Measurements from ENCODE around the gene MAN2B2.

Gene MAN2B2

DNA sequence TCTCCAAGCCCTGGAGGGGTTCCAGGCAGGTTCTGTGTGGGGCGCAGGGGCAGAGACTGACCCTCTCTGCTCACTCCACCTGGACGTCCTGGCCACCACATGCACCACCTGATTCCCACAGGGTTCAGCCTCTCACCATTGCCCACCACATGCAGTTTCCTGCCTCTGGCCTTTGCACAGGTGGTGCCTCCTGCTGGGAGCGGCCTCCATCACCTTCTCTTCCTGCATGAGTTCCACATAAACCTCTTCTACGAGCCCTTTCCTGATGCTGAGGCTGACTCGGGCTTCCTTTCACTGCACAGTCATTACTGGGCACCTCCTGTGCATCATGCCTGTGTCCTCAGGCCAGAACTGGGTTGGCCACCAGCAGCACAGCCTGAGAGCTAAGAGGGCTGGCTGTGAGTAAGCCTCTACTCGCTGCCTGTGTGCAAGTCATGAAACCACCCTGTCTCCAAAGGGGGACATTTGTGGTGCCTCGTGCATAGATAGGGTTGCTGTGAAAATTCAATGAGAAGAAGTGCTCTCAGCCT lies 19.9 kb downstream of the MAN2B2 start:
- no peak for DNase-seq (ENCODE audit: low read depth in 2 of 2)

DNA sequence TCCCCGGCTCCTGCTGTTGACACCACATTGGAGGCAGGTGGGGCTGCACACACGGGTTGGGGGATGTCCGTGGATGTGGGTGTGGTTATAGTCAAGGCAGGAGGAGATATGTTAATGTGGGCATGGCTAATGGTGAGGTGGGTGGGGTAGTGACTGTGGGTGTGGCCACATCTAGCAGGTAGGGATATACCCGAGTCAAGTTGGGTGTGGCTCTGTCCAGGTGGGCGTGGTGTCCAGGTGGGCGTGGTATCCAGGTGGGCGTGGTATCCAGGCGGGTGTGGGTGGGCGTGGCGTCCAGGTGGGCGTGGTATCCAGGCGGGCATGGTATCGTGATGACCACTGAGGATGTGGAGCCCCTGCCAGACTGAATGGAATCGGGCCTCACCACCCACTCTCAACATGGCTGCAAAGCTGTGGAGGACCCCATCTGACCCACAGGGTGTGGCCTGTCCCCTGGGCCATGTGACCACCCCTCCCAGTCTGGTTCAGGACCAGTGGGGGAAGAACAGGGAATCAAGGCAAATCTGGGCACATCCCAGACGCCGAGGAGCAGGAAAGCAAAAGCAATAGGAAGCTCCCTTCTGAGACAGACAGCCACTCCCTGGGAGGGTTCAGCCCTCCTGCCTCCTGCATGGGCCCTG lies 21.0 kb downstream of the MAN2B2 start:
- DNase-seq (ENCODE audit: low read depth in 2 of 2) = no peak

DNA sequence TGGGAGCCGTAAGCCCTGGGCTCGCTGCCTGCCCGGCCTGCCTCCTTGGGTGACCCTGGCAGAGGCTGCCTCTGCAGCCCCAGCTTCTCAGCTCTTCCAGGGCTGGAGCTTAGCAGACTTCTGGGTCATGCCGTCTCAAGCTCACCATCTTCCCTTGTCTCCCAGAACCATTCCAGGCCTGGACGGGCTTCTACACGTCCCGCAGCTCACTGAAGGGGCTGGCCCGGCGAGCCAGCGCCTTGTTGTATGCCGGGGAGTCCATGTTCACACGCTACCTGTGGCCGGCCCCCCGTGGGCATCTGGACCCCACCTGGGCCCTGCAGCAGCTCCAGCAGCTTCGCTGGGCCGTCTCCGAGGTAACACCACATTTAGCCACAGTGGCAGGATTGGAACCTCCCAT lies 22.0 kb downstream of the MAN2B2 start:
- DNase-seq (ENCODE audit: low read depth in 2 of 2) = no peak

DNA sequence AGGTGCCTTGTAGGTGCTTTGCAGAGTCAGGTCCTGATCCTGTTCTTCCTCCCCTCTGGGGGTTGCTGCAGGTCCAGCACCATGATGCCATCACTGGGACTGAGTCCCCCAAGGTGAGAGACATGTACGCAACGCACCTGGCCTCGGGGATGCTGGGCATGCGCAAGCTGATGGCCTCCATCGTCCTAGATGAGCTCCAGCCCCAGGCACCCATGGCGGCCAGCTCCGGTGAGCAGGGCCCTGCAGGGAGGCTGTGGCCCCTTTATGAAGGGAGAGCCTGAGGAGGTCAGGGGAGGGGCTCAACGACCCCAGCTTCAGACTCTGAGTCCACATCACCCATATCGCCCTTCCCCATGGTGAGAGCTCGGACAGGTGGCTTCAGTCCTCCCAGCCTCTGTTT lies 23.1 kb downstream of the MAN2B2 start:
- DNase-seq (ENCODE audit: low read depth in 2 of 2) = no peak

DNA sequence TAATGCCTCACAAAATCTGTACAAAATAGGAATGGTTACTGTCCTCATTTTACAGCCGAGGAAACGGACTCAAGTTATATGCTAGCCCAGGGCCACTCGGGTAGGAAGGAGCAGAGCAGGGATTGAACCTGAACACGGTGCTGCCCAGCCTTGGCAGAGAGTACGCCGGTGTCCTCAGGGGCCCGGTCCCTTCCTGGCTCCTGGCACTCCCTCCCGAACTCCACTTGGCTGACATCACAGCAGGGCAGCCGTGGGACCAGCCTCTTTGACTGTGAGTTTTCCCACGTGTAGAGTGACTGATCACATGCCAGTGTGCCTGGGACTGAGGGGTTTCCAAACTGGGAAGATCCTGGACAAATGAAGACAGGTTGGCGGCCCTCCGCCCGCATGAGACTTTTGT lies 23.7 kb downstream of the MAN2B2 start:
- DNase-seq (ENCODE audit: low read depth in 2 of 2) = no peak

DNA sequence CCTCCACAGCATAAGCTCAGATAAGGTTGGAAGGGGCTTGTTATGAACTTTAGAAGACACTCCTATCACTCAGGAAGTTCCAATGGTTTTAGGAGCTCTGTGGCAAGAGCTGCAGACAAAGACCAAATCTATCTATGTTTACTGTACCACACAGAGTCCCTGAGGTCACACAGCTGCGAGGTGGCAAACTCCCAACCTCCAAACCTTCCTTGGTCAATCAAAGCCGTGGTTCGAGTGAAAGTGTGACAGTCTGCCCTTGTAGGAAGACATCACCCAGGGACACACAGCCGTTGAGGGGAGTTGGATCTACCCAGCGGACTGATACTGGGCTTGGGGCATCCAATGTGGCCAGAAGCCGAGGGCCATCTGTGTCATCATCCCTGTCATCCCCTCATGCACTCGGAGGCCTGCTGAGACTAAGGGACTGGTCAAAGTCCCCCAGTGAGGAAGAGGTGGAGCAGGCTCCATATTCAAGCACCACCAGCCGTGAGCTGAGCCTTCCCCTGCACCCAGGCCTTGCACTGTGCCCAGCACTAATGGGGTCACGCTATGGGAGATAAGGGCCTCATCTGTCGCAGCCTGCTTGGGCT lies 26.8 kb downstream of the MAN2B2 start:
- no peak for DNase-seq (ENCODE audit: low read depth in 2 of 2)

DNA sequence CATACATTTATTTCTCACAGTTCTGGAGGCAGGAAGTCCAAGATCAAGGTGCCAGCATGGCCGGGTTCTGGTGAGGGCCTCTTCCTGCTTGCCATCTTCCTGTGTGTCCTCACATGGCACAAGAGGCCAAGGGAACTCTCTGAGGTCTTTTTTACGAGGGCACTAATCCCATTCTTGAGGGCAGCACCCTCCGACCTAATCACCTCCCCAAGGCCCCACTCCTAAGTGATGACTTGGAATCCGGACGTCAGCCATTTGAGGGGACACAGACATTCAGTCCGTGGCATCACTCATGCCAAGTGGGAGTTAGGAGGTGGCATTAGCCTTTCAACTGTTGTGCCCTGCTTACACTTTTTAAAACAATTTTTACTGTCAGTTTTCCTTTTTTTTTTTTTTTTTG lies 27.3 kb downstream of the MAN2B2 start:
- no peak for DNase-seq (ENCODE audit: low read depth in 2 of 2)

DNA sequence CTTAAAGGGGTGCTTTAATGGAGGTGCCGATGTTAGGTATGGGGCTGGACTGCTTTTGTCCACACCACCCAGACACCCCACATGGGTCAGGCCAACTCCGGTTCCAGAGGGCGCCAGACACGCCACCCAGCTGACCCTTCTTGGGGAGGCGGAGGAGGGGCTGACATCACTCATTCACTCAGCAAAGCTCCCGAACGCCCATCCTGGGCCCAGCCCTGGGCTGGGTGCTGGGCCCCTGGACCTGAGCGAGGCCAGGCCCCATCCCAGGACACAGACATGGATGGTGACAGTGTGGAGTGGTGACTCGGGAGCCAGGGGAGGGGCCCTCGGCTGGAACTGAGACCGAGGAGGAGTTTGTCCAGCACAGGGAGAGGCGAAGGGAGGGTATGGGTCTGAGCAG lies 28.1 kb downstream of the MAN2B2 start:
- no peak for DNase-seq (ENCODE audit: low read depth in 2 of 2)

DNA sequence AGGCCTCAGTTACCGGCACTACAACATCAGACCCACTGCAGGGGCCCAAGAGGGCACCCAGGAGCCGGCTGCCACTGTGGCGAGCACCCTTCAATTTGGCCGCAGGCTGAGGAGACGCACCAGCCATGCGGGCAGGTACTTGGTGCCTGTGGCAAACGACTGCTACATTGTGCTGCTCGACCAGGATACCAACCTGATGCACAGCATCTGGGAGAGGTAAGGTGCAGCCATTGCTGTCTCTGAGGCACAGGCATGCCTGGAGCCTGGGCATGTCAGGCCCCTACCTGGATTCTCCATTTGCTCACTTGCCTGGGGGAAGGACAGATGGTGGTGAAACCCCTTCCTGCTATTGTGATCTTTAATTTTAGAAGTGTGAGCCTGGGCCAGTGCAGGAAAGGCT lies 30.1 kb downstream of the MAN2B2 start:
- no peak for DNase-seq (ENCODE audit: low read depth in 2 of 2)

DNA sequence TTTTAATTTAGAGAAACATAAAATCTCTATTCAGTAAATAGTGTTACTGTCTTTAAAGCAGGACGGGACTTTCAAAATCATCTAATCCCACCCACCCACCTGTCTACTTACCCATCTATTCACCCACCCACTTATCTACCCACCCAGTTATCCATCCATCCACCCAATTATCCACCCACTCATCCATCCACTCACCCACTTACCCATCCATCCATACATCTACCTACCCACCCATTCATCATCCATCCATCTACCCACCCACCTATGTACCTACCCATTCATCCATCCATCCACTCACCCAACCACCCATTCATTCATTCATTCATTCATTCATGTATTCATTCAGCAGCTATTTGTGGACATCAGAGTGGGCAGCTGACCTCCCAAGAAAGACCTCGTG lies 30.6 kb downstream of the MAN2B2 start:
- DNase-seq (ENCODE audit: low read depth in 2 of 2) = no peak

DNA sequence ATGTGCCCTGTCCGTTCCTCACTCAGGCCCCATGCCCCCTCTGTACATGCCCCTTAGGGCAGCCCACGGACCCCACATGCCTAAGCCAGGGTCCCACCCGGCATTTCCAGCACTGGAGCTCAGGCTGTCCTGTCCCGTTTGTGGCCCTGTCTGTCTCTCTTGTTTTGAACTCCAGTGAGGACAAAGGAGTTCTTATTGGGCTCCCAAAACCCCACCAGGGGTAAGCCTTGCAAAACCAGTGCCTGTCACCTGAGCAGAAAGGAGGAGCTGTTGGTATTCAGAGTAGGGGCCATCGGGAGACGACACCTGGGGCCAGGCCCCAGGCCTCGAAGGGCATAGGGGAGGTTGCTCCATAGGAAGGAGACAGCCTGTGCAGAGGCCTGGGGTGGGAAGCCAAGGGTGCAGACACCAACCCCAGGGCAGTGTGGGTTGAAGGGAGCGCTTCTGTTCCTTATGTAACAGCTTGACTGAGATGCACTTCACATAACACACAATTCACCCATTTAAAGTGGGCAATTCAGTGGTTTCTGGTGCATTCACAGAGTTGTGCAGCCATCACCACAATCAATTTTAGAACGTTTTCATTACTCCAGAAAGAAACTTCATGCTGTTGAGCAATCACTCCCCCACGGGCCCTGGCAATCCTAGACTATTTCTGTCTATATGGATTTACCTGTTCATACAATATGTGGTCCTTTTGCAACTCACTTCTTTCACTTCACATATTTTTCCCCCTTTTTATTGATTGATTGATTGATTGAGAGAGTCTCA lies 31.7 kb downstream of the MAN2B2 start:
- DNase-seq (ENCODE audit: low read depth in 2 of 2) = no peak

DNA sequence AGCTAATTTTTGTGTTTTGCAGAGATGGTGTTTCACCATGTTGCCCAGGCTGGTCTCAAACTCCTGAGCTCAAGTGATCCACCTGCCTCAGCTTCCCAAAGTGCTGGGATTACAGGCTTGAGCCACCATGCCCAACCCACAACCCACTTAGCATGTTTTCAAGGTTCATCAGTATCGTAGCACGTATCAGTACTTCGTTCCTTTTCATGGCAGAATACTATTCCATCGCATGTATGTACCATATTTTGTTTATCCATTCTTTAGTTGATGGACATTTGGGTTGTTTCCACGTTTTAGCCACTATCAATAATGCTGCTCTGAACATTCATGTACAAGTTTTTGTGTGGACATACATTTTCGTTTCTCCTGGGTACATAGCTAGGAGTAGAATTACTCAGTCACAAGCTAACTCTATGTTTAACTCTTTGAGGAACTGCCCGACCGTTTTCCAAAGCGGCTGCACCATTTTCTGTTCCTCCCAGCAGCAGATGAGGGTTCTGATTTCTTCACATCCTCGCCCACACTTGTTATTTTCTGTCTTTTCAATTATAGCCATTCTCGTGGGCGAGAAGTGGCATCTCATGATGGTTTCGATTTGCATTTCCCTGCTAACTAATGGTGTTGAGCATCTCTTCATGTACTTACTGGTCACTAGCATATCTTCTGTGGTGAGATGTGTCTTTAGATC lies 32.5 kb downstream of the MAN2B2 start:
- DNase-seq (ENCODE audit: low read depth in 2 of 2) = no peak

DNA sequence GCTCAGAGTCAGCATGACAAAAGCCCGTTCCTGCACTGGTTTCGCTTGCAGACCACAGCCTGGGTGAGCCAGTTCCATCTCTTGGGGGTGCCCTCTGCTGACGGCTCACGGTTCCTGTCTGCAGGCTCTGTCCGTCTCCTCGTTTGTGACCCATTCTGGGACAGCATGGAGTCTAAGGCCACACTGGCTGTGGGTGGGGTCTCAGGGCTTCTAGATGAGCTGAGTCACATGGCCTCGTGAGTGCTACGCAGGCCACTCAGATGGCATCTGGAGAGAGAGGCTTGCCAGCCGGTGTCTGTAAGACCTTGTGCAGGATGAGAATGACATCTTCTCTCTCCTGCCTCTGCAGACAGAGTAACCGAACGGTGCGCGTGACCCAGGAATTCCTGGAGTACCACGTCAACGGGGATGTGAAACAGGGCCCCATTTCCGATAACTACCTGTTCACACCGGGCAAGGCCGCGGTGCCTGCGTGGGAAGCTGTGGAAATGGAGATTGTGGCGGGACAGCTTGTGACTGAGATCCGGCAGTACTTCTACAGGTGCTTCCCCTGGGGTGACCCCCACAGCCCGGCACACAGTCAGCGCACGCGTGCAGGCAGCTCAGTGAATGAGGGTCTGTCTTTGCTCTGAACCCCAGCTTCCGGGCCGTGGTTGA lies 33.9 kb downstream of the MAN2B2 start:
- no peak for DNase-seq (ENCODE audit: low read depth in 2 of 2)

DNA sequence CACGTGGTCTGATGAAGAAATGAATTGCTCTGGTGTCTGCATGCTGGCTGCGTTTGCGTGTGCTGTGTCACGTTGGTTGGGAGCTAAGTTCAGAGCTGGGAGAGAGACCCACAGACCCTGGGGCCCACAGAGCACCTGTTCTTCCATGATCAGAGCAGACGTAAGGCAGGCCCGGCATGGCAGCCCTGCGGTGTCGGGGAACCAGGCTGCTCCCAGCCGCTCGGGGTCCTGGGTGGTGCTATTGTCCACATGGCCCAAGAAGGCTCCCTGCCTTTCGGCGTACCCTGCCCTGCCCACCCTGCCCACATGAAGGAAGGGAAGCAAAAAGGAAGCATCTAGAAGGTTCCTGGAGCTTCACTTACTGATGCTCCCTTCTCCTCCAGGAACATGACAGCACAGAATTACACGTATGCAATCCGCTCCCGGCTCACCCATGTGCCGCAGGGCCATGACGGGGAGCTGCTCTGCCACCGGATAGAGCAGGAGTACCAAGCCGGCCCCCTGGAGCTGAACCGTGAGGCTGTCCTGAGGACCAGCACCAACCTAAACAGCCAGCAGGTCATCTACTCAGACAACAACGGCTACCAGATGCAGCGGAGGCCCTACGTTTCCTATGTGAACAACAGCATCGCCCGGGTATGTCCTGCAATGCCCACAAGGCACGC lies 34.6 kb downstream of the MAN2B2 start:
- DNase-seq (ENCODE audit: low read depth in 2 of 2) = no peak

DNA sequence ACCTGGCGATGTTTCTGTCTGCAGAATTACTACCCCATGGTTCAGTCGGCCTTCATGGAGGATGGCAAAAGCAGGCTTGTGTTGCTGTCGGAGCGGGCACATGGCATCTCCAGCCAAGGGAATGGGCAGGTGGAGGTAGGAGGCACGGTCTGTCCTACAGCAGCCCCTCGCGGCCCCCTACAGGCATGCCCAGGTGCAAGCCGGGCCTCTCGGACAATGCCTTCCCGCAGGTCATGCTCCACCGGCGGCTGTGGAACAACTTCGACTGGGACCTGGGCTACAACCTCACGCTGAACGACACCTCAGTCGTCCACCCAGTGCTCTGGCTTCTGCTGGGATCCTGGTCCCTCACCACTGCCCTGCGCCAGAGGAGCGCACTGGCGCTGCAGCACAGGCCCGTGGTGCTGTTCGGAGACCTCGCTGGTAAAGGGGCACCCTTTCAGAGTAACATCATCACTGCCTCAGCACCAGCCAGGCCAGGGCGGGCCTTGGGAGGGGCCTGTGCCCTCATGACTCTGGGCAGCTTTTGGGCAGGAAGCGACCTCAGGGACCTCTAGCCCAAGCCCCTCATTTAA lies 36.0 kb downstream of the MAN2B2 start:
- no peak for DNase-seq (ENCODE audit: low read depth in 2 of 2)

DNA sequence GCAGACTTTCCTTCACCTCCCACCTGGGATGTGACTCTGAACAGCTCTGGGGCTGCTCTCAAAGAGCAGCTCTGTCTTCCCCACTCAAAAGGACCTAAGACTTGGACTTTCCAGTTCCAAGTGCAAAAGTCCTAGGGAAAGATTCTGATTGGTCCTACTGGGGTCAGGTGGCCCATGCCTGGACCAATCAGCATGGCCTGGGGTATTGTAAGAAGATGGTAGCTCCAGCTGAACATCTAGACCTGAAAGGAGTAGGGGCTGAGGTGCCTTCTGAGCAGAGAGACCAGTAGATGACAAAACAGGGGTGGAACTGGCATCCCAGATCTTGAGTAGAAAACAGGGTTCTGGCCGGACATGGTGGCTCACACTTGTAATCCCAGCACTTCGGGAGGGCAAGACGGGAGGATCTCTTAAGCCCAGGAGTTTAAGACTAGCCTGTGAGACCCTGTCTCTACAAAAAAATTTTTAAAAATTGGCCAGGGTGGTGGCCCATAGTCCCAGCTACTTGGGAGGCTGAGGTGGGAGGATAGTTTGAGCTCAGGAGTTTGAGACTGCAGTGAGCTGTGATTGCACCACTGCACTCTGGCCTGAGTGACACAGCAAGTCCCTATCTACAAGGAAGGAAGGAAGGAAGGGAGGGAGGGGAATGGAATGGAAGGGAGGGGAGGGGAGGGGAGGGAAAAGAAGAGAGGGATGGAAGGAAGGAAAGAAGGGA lies 38.1 kb downstream of the MAN2B2 start:
- no peak for DNase-seq (ENCODE audit: low read depth in 2 of 2)

DNA sequence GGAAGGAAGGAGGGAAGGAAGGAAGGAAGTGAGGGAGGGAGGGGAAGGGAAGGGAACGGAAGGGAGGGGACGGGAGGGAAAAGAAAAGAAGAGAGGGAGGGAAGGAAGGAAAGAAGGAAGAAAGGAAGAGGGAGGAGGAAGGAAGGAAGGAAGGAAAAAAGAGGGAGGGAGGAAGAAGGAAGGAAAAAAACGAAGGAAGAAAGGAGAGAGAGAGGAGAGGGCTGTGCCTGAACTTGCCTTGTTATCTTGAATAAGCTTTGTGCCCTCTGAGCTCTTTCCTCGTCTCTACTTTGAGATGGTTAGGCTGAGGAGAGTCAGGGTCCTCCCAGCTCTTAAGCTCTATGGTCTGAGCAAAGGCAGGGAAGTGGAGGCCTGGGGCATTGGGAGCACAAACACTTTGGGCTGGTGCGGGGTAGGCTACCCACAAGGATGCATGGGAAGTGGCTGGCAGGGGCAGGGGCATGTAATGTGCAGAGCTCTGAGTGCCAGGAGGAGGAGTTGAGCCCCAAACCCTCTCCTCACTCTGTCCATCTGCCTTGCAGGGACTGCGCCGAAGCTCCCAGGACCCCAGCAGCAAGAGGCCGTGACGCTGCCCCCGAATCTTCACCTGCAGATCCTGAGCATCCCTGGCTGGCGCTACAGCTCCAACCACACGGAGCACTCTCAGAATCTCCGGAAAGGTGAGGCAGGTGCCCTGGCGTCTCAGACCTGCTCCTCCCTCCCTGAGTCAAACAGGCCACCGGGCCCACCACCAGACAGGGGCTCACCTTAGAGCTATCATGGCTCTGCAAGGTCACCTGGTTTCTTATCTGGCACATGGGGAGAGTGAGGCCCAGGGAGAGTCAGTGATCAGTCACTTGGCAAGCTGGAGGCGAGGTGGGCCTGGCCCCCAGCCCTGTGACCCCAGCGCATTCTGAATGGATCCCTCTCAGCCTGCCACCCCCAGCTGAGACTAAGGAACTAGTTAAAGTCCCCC lies 39.0 kb downstream of the MAN2B2 start:
- no peak for DNase-seq (ENCODE audit: low read depth in 2 of 2)

DNA sequence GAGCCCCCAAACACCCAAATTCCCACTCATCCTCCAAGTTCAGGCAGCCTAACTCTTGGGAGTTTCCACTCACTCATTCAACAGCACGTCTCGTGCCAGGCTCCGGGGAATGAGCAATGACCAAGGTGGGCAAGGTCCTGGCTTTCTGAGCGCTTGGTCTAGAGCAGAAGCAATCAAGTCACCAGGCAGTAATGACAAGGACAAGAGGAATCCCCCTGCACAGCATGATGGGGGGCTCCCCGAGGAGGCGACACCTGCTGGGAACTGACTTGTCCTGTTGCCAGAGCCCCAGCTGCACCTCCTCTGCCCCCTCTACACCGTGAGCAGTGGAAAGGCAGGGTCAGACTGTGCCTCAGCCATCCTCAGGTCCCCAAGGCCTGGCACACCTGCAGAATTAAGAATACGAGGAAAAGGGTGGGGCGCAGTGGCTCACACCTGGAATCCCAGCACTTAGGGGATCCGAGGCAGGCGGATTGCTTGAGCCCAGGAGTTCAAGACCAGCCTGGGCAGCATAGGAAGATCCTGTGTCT lies 39.8 kb downstream of the MAN2B2 start:
- no peak for DNase-seq (ENCODE audit: low read depth in 2 of 2)

All from stimulated activated CD4-positive, alpha-beta T cell treated with anti-CD3 and anti-CD28 coated beads, Interleukin-4, amount 100 ng/mL, for 48 hours (primary cell).